H1 (cell line): Measurements from ENCODE around the gene RPTOR. TPM values are rescaled to one million over a fixed set of nuclear protein-coding genes. Genes with fewer than 3 reads are reported as not detected.
A peak's percentile ranks its signal among the peaks of the same experiment; 100 is the strongest.

Source experiments
- CTCF ChIA-PET: fragments of 300-600 bp; sonication (Branson Sonifier 250); formaldehyde crosslinking; loops from one replicate; lab custom pipeline; 2021; ENCODE audit not compliant: partially characterized antibody; lab: Charles Lee
- POLR2A ChIA-PET: fragments of 300-600 bp; sonication (Branson Sonifier 250); formaldehyde crosslinking; loops from one replicate; lab custom pipeline; 2021; ENCODE audit warnings: inconsistent platforms; ENCODE audit not compliant: partially characterized antibody; lab: Charles Lee
- DNase-seq, 2 experiments: peaks; one replicate each; pipeline versions ENCODE4 v3.0.0 to v3.0.0-alpha.2; 2010 to 2022; ENCODE audit warnings: low spot score in 2 of 2, low read depth in 1 of 2, mixed read lengths in 1 of 2
- FAIRE-seq: peaks from 2 replicates; lab custom pipeline; 2011; peaks lifted over from hg19 to GRCh38; lab: Jason Lieb, UNC
- H2AFZ ChIP-seq: 2 replicates; pipeline ENCODE4 v1.8.1; 2012; ENCODE audit warnings: low read length, inconsistent platforms
- H2AK5ac ChIP-seq: 2 replicates; pipeline ENCODE4 v1.6.1; 2013; ENCODE audit warnings: low read depth, low read length
- H2BK120ac ChIP-seq: replicated peaks from 2 replicates; pipeline ENCODE3; 2013; ENCODE audit warnings: low read depth, low read length, inconsistent platforms
- H2BK12ac ChIP-seq: 2 replicates; pipeline ENCODE4 v1.6.1; 2013; ENCODE audit warnings: low read depth, low read length
- H2BK15ac ChIP-seq: 2 replicates; pipeline ENCODE4 v1.6.1; 2013; ENCODE audit warnings: low read length
- H2BK20ac ChIP-seq: 2 replicates; pipeline ENCODE4 v1.6.1; 2013; ENCODE audit warnings: low read length
- H2BK5ac ChIP-seq: 2 replicates; pipeline ENCODE4 v1.6.1; 2013; ENCODE audit warnings: low read depth, low read length
- H3K14ac ChIP-seq: 2 replicates; pipeline ENCODE4 v1.6.1; 2013; ENCODE audit warnings: inconsistent platforms; ENCODE audit not compliant: insufficient read length
- H3K18ac ChIP-seq: 2 replicates; pipeline ENCODE4 v1.6.1; 2013; ENCODE audit warnings: low read length; ENCODE audit errors: extremely low read depth
- H3K23ac ChIP-seq: 2 replicates; pipeline ENCODE4 v1.6.1; 2013; ENCODE audit warnings: inconsistent platforms; ENCODE audit not compliant: insufficient read length
- H3K23me2 ChIP-seq: 2 replicates; pipeline ENCODE4 v1.6.1; 2013; ENCODE audit warnings: low read depth, low read length
- H3K27ac ChIP-seq: 2 replicates; pipeline ENCODE4 v1.6.1; 2011; ENCODE audit warnings: low read depth, low read length, inconsistent platforms
- H3K27me3 ChIP-seq, 4 experiments: replicated peaks in 1 of 4; 1 replicate in 1 of 4; 2 replicates in 3 of 4; pipeline versions ENCODE4 v1.6.1 to v1.8.1; 2011 to 2013; ENCODE audit warnings: low read length in 3 of 4, mild to moderate bottlenecking in 3 of 4, inconsistent platforms in 2 of 4, mixed read lengths in 2 of 4, moderate library complexity in 1 of 4; ENCODE audit not compliant: control insufficient read depth in 3 of 4, insufficient read depth in 3 of 4; ENCODE audit errors: extremely low read depth in 1 of 4
- H3K36me3 ChIP-seq, 4 experiments: 2 replicates each; pipeline versions ENCODE4 v1.6.1 to v1.8.1; 2011 to 2013; ENCODE audit warnings: mild to moderate bottlenecking in 4 of 4, low read length in 3 of 4, moderate library complexity in 2 of 4, control low read depth in 1 of 4, inconsistent platforms in 1 of 4; ENCODE audit not compliant: insufficient read depth in 4 of 4, control insufficient read depth in 2 of 4
- H3K4ac ChIP-seq: replicated peaks from 2 replicates; pipeline ENCODE3; 2013; ENCODE audit warnings: low read length, low read depth, mixed read lengths, inconsistent platforms; ENCODE audit not compliant: insufficient read length
- H3K4me1 ChIP-seq, 4 experiments: replicated peaks in 1 of 4; 1 replicate in 1 of 4; 2 replicates in 3 of 4; pipeline versions ENCODE4 v1.6.1 to v1.8.1; 2011 to 2013; ENCODE audit warnings: low read length in 3 of 4, inconsistent platforms in 2 of 4, mixed read lengths in 1 of 4; ENCODE audit not compliant: insufficient read depth in 4 of 4, control insufficient read depth in 3 of 4
- H3K4me2 ChIP-seq, 2 experiments: 2 replicates each; pipeline versions ENCODE4 v1.6.1 to v1.8.1; 2011 to 2013; ENCODE audit warnings: low read depth in 2 of 2, low read length in 2 of 2, control low read depth in 1 of 2, inconsistent platforms in 1 of 2, mild to moderate bottlenecking in 1 of 2; ENCODE audit not compliant: insufficient read depth in 1 of 2
- H3K4me3 ChIP-seq, 4 experiments: fragments of 200-600, 300-600 bp in 1 of 4; sonication (generic), shearing (Covaris generic), sonication (Bioruptor Twin) in 1 of 4; 2 replicates each; pipeline versions ENCODE4 v1.5.1 to v1.8.1; 2011 to 2016; ENCODE audit warnings: low read length in 4 of 4, low read depth in 3 of 4, control low read depth in 2 of 4, inconsistent platforms in 2 of 4, mild to moderate bottlenecking in 2 of 4, mixed read lengths in 1 of 4, moderate library complexity in 1 of 4; ENCODE audit not compliant: insufficient read depth in 2 of 4; ENCODE audit errors: extremely low read depth in 1 of 4
- H3K56ac ChIP-seq: replicated peaks from 2 replicates; pipeline ENCODE3; 2013; ENCODE audit warnings: low read depth, mild to moderate bottlenecking, mixed read lengths, low read length, inconsistent platforms; ENCODE audit not compliant: insufficient read length
- H3K79me1 ChIP-seq: 2 replicates; pipeline ENCODE4 v1.6.1; 2013; ENCODE audit warnings: low read depth, low read length, control low read depth
- H3K79me2 ChIP-seq, 2 experiments: 2 replicates each; pipeline versions ENCODE4 v1.6.1 to v1.8.1; 2012 to 2013; ENCODE audit warnings: low read length in 2 of 2, mild to moderate bottlenecking in 2 of 2, inconsistent platforms in 1 of 2; ENCODE audit not compliant: insufficient read depth in 2 of 2, control insufficient read depth in 1 of 2
- H3K9ac ChIP-seq, 4 experiments: replicated peaks in 1 of 4; 1 replicate in 1 of 4; 2 replicates in 3 of 4; pipeline versions ENCODE4 v1.6.1 to v1.8.1; 2011 to 2013; ENCODE audit warnings: low read depth in 3 of 4, low read length in 3 of 4, control low read depth in 2 of 4, mild to moderate bottlenecking in 2 of 4, moderate library complexity in 2 of 4, inconsistent platforms in 1 of 4; ENCODE audit errors: extremely low read depth in 1 of 4
- H3K9me3 ChIP-seq, 2 experiments: 2 replicates each; pipeline versions ENCODE4 v1.6.1 to v1.8.1; 2012 to 2013; ENCODE audit warnings: mild to moderate bottlenecking in 2 of 2, moderate library complexity in 2 of 2, control low read depth in 1 of 2, inconsistent platforms in 1 of 2, low read depth in 1 of 2, low read length in 1 of 2, mixed read lengths in 1 of 2; ENCODE audit not compliant: insufficient read depth in 2 of 2
- H4K20me1 ChIP-seq, 2 experiments: replicated peaks in 1 of 2; 2 replicates each; pipeline versions ENCODE3 to v1.8.1; 2011 to 2013; ENCODE audit warnings: inconsistent platforms in 2 of 2, low read length in 2 of 2, mild to moderate bottlenecking in 1 of 2; ENCODE audit not compliant: insufficient read depth in 2 of 2, control insufficient read depth in 1 of 2
- H4K5ac ChIP-seq: 2 replicates; pipeline ENCODE4 v1.6.1; 2013; ENCODE audit warnings: low read length, low read depth, mixed read lengths, inconsistent platforms; ENCODE audit not compliant: insufficient read length
- H4K8ac ChIP-seq: 2 replicates; pipeline ENCODE4 v1.8.0; 2013; ENCODE audit warnings: mild to moderate bottlenecking, moderate library complexity, low read length, inconsistent platforms; ENCODE audit not compliant: insufficient read depth; ENCODE audit errors: extremely low read depth
- H4K91ac ChIP-seq: replicated peaks from 2 replicates; pipeline ENCODE3; 2013; ENCODE audit warnings: low read length, mixed read lengths, inconsistent platforms; ENCODE audit not compliant: insufficient read length
- CBX5 ChIP-seq: fragments of 300-800, 300-1000 bp; sonication (generic); IDR thresholded peaks from 2 replicates; pipeline ENCODE4 v1.7.1; 2016; ENCODE audit warnings: antibody characterized with exemption, low read length, low read depth
- CTCF ChIP-seq, 3 experiments: IDR thresholded peaks; 1 replicate in 2 of 3; 2 replicates in 1 of 3; pipeline versions ENCODE4 v1.5.1 to v1.6.1; 2011; ENCODE audit warnings: low read length in 3 of 3, mild to moderate bottlenecking in 3 of 3, inconsistent platforms in 2 of 3, low read depth in 1 of 3, moderate library complexity in 1 of 3; ENCODE audit not compliant: insufficient read depth in 1 of 3; ENCODE audit errors: control extremely low read depth in 1 of 3
- E2F6 ChIP-seq: IDR thresholded peaks from 2 replicates; pipeline ENCODE4 v1.6.1; 2012; ENCODE audit warnings: inconsistent platforms
- EP300 ChIP-seq, 2 experiments: IDR thresholded peaks; 1 replicate in 1 of 2; 2 replicates in 1 of 2; pipeline ENCODE4 v1.6.1; 2011 to 2012; ENCODE audit warnings: low read depth in 2 of 2, low read length in 2 of 2, mild to moderate bottlenecking in 2 of 2, borderline replicate concordance in 1 of 2, inconsistent platforms in 1 of 2, moderate library complexity in 1 of 2
- NRF1 ChIP-seq: IDR thresholded peaks from 2 replicates; pipeline ENCODE4 v1.6.1; 2011; ENCODE audit warnings: mild to moderate bottlenecking, low read depth, low read length, improper control_type of control experiment
- USF2 ChIP-seq: IDR thresholded peaks from 2 replicates; pipeline ENCODE4 v1.6.1; 2011; ENCODE audit warnings: low read length, improper control_type of control experiment
- WGBS, 2 experiments: shearing (Covaris generic) in 1 of 2; methylation state at CpG; one replicate each; pipeline versions ENCODE4 v1.1.6 to v1.1.7; 2013 to 2015; ENCODE audit warnings: low lambda C conversion rate in 2 of 2, mixed read lengths in 2 of 2, inconsistent platforms in 1 of 2, low coverage in 1 of 2, missing lambda C conversion rate in 1 of 2; ENCODE audit not compliant: insufficient replicate concordance in 2 of 2, insufficient coverage in 1 of 2, insufficient read length in 1 of 2; ENCODE audit errors: extremely low coverage in 1 of 2, missing lambda C conversion rate in 1 of 2; 5-methylcytosine and 5-hydroxymethylcytosine counted together
- polyA plus RNA-seq, 7 experiments: library from polyadenylated mRNA; depleted of rRNA in 3 of 7; stranded (reverse) in 5 of 7; unstranded in 2 of 7; fragments of >200 nt in 5 of 7; fragments of 200-250 nt in 2 of 7; gene quantifications; 1 replicate in 5 of 7; 2 replicates in 1 of 7; 4 replicates in 1 of 7; pipeline versions ENCODE4 v1.2.1 to v1.2.3, GENCODE V29; 2011 to 2013; ENCODE audit warnings: missing spikeins in 2 of 7, mixed read lengths in 2 of 7
- total RNA-seq: library from RNA; stranded (reverse); fragmentation: NEBNext Ultra II Directional; extraction: Animal tissue kit (Norgen Biotek cat#: 25700); gene quantifications from 2 replicates; pipeline ENCODE4 v1.2.1, GENCODE V29; 2021

Gene RPTOR
- total and polyA plus RNA-seq, 2 of the 8 experiments (the other 6 are each of a cell fraction or from before 2014, with no cell fraction given): 6.9 to 28.7 TPM

- Histone ChIP-seq H4K8ac (peak overlapping the region; percentile 4; the same call in 1 of the 2 replicates), H3K4me2 (no peak overlapping the region), H4K91ac (no peak overlapping the region), H2BK15ac (no peak overlapping the region), H2BK5ac (no peak overlapping the region), H2BK12ac (peak overlapping the region; percentile 50; the same call in 1 of the 2 replicates), H3K56ac (no peak overlapping the region), H3K27ac (no peak overlapping the region), H3K14ac (no peak overlapping the region), H3K36me3 (no peaks in the 10 kb centered on the region), H3K4ac (no peak overlapping the region), H4K5ac (no peak overlapping the region), H2BK120ac (no peak overlapping the region), H3K23me2 (peaks cover 9% of the 10 kb centered on the region; the same call in 1 of the 2 replicates), H2AK5ac (no peak overlapping the region), H3K23ac (no peak overlapping the region), H3K27me3 (peaks cover 0 to 5% (median 2%) of the 10 kb centered on the region in 4 experiments; a peak in 4 of 7 replicates), H3K9me3 (no peaks in the 10 kb centered on the region), H3K9ac (peak overlapping the region in 1 of 4 experiments; percentile 24; a peak in 2 of 7 replicates), H3K4me3 (no peak overlapping the region), H2BK20ac (no peak overlapping the region), H3K79me1 (no peaks in the 10 kb centered on the region), H2AFZ (no peak overlapping the region), H3K79me2 (no peaks in the 10 kb centered on the region), H4K20me1 (peaks cover 0 to 5% of the 10 kb centered on the region in 2 experiments), H3K4me1 (peaks cover 0 to 5% (median 2%) of the 10 kb centered on the region in 4 experiments; a peak in 5 of 7 replicates), H3K18ac (no peak overlapping the region)
- no peak for DNase-seq
- POLR2A ChIA-PET: no interaction called here
- CTCF ChIA-PET: interaction anchor here (1.2 kb wide), 1 partner anchor 10 kb away, joined by 4 read pairs; no protein-coding TSS in a partner anchor
- whole genome bisulfite sequencing, 2 experiments: 85% methylated on average over 17 of the region's 17 CpGs; no CpG with 5 or more reads in 1 of the 2 experiments
- FAIRE-seq: no peak
- no peak for TF ChIP-seq CTCF (IDR thresholded peaks at IDR 0.05; ENCODE audit: control extremely low read depth in 1 of 3, insufficient read depth in 1 of 3, low read depth in 1 of 3, low read length in 3 of 3)
- no peak for TF ChIP-seq EP300 (IDR thresholded peaks at IDR 0.05; ENCODE audit: borderline replicate concordance in 1 of 2, low read depth in 2 of 2, low read length in 2 of 2)
- TF ChIP-seq NRF1: no peak
- no peak for TF ChIP-seq CBX5
- TF ChIP-seq USF2: no peak
- TF ChIP-seq E2F6: no peak
These were observed 28.3 kb upstream of the RPTOR start for GRCh38 chr17:80516171-80516932.
